ENCODE measurements around the gene TRAF1.

TRAF1 gene, protein sequence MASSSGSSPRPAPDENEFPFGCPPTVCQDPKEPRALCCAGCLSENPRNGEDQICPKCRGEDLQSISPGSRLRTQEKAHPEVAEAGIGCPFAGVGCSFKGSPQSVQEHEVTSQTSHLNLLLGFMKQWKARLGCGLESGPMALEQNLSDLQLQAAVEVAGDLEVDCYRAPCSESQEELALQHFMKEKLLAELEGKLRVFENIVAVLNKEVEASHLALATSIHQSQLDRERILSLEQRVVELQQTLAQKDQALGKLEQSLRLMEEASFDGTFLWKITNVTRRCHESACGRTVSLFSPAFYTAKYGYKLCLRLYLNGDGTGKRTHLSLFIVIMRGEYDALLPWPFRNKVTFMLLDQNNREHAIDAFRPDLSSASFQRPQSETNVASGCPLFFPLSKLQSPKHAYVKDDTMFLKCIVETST

DNA sequence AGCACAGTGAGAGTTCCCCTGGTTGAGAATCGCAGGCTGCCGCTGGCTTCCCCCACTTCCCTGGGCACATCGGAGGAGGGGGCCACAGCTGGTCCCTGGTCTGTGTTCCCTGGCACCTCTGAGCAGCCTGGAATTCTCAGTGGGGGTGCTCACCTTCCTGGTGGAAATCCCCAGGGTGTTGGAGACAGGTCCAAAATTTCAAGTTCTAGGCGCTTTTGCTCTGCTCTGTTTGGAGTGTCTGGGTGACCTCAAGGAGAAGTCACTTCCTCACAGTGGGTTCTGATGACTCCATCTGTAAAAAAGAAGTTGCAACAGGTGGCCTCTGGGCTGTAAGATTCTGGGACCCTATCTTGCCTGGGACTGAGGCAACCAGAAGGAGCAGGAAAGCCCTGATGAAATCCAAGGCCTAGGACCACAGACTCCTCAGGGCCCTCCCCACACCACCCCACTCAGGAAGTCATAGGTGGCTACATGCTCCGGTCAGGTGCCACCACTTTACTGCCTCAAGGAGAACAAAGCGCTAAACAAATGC, at the start of gene TRAF1:
TSS of gene TRAF1 (minus strand) at position 400 of the 532 bp plus-strand sequence. CDS start 721 bp downstream, outside the sequence.
- TF ChIP-seq, protein P1, sequence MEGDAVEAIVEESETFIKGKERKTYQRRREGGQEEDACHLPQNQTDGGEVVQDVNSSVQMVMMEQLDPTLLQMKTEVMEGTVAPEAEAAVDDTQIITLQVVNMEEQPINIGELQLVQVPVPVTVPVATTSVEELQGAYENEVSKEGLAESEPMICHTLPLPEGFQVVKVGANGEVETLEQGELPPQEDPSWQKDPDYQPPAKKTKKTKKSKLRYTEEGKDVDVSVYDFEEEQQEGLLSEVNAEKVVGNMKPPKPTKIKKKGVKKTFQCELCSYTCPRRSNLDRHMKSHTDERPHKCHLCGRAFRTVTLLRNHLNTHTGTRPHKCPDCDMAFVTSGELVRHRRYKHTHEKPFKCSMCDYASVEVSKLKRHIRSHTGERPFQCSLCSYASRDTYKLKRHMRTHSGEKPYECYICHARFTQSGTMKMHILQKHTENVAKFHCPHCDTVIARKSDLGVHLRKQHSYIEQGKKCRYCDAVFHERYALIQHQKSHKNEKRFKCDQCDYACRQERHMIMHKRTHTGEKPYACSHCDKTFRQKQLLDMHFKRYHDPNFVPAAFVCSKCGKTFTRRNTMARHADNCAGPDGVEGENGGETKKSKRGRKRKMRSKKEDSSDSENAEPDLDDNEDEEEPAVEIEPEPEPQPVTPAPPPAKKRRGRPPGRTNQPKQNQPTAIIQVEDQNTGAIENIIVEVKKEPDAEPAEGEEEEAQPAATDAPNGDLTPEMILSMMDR (IDR thresholded peaks at IDR 0.05) = no peak

DNA sequence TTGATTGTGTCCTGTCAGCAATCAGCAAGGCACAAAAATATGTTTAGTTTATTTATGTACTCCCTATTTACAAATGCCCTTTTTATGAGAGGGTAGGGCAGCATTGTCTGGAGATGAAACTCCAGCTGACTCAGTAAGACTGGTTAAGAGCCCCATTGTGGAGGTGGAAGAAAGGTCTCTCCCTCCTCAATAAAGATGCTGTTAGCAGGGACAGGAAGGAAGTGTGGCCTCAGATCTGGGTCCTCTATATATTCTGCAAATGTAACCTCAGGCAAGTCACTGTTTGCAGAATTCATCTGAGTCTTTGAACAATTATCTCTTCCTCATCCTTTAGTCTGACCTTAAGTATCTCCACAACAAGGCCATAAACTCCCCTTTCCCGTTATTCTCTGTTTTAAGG, 48.3 kb upstream of the TRAF1 start:
- TF ChIP-seq, protein P1 (IDR thresholded peaks at IDR 0.05) = no peak

DNA sequence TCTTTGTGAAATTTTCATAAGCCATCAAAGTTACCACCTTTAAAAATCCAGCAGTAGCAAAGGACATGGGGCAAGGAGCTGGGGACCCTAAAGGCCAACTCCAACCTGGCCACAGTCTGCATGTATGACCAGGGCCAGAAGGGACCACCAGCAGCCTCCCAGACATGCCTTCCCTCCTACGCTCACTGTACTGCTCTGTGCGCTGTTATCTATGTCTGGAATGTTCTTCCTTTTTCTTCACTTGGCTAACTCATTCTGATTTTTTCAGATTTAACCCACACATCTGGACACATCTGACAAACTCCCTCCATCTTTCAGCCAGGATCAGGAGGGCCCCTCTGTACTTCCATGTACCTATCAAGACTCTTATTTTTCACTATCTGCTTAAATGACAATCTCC, 47.6 kb upstream of the TRAF1 start:
- TF ChIP-seq, protein P1 (IDR thresholded peaks at IDR 0.05) = no peak

DNA sequence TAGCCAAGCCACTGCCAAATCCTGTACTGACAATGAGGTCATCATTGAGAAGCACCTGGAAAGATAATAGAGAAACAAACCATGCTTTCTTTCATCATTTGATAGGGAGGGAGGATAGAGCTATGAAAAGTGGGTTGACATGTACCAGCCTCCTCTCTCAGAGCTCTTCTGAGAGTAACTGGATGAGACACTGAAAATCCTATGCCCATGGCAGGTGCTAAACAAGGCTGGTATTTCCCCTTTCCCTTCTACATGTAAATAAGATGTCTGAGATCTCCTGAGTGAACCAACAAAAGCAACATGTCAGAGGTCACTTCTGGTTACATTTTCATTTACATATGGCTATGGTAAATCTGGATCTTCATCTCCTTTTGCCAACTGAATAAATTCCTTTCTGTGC, 45.3 kb upstream of the TRAF1 start:
- TF ChIP-seq, protein P1 (IDR thresholded peaks at IDR 0.05) = no peak

DNA sequence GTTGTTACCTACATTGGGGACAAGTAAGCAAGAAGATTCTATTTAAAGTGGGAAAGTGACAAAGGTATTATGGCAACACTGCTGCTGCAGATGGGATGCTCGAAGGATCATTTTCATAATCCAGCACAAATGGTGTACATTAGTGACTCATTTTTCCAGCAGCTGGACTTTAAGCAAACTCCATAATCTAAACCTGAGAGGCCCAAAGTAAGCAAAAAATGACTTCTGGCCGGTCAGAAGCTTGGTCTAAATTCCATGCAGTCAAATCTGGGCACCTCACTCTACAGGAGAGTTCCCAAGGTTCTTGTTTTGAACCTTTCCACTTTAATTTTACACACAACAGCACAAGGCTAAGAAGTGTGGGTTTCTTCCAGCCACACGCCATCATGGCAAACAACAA, 43.6 kb upstream of the TRAF1 start:
- TF ChIP-seq, protein P1 (IDR thresholded peaks at IDR 0.05) = no peak

DNA sequence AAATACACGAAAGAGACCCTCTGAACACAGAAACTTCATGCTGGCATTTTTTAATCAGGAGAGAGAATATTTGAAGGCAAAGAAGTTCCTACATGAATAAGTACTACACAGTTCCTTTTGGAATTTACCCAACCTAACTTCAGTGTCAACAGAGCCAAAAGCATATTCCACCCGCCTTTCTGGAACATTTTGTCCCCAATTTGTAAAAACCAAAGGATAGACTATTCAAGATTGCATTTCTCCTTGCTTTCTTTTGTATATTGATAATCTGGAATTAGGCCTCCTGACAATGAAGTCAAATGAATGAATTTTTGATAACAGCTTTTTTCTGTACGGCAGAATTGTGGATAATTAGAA, 39.4 kb upstream of the TRAF1 start:
- TF ChIP-seq, protein P1 (IDR thresholded peaks at IDR 0.05) = no peak

DNA sequence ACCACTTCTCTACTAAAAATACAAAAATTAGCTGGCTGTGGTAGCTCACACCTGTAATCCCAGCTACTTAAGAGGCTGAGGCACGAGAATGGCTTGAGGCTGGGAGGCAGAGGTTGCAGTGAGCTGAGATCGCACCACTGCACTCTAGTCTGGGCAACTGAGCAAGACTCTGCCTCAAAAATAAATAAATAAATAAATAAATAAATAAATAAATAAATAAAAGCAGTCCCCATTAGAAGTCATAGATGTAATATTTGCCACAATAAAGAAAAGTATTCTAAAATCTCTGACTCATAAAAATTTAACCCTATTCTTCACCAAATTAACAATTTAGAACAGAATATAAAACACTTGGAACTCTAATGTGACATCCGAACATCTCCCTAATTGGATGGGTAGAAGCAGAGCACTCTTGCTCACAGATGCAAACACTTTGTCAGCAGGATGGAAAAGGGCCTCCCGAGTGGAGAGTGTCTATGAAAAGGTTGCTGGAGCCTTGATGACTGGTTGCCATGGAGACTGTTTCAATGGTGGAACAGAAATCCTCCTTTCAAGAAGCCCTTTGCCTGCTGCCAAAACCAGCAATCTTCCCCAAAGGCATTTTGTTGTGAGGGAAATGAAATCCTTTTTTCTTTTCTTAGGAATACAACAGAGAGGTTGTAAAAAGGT, 38.9 kb upstream of the TRAF1 start:
- TF ChIP-seq, protein P1 (IDR thresholded peaks at IDR 0.05) = no peak
